ENCODE results near the gene SLC6A2. TPM values are rescaled to one million over a fixed set of nuclear protein-coding genes. Genes with fewer than 3 reads are reported as not detected.

SLC6A2 gene
- total RNA-seq, 1 experiment from 2014 or later = not detected

GRCh38 chr16:55701442-55702319 lies 45.9 kb downstream of the SLC6A2 start:
- Histone ChIP-seq H3K4me1 (ENCODE audit: low read length) (no peaks in the 10 kb centered on the region), H3K36me3 (ENCODE audit: insufficient read depth, low read length) (no peaks in the 10 kb centered on the region), H2AFZ (ENCODE audit: low read length) (no peak overlapping the region), H3K27me3 (ENCODE audit: low read length) (no peaks in the 10 kb centered on the region), H4K20me1 (ENCODE audit: insufficient read depth, low read depth, low read length) (no peaks in the 10 kb centered on the region), H3K27ac (ENCODE audit: low read length) (no peak overlapping the region), H3K9me2 (replicated peaks; ENCODE audit: insufficient read depth, low read length) (no peaks in the 10 kb centered on the region), H3K9ac (ENCODE audit: low read length) (no peak overlapping the region), H3K4me3 (ENCODE audit: low read length) (no peak overlapping the region), H3K4me2 (ENCODE audit: low read depth, low read length, poor library complexity, severe bottlenecking) (no peak overlapping the region), H3K79me2 (ENCODE audit: low read length) (no peaks in the 10 kb centered on the region), H3K9me3 (ENCODE audit: low read length) (no peaks in the 10 kb centered on the region)
- peak; percentile 90 for DNase-seq

- Histone ChIP-seq H3K36me3 (ENCODE audit: insufficient read depth, low read length) (no peaks in the 10 kb centered on the region), H3K79me2 (ENCODE audit: low read length) (no peaks in the 10 kb centered on the region), H3K27ac (ENCODE audit: low read length) (no peak overlapping the region), H2AFZ (ENCODE audit: low read length) (no peak overlapping the region), H4K20me1 (ENCODE audit: insufficient read depth, low read depth, low read length) (no peaks in the 10 kb centered on the region), H3K4me1 (ENCODE audit: low read length) (no peaks in the 10 kb centered on the region), H3K9me2 (replicated peaks; ENCODE audit: insufficient read depth, low read length) (no peaks in the 10 kb centered on the region), H3K9ac (ENCODE audit: low read length) (no peak overlapping the region), H3K4me2 (ENCODE audit: low read depth, low read length, poor library complexity, severe bottlenecking) (no peak overlapping the region), H3K4me3 (ENCODE audit: low read length) (no peak overlapping the region), H3K9me3 (ENCODE audit: low read length) (no peaks in the 10 kb centered on the region), H3K27me3 (ENCODE audit: low read length) (no peaks in the 10 kb centered on the region)
- DNase-seq = peak; percentile 79
Observed at GRCh38 chr16:55703003-55704001, 47.5 kb downstream of the SLC6A2 start.

DNA sequence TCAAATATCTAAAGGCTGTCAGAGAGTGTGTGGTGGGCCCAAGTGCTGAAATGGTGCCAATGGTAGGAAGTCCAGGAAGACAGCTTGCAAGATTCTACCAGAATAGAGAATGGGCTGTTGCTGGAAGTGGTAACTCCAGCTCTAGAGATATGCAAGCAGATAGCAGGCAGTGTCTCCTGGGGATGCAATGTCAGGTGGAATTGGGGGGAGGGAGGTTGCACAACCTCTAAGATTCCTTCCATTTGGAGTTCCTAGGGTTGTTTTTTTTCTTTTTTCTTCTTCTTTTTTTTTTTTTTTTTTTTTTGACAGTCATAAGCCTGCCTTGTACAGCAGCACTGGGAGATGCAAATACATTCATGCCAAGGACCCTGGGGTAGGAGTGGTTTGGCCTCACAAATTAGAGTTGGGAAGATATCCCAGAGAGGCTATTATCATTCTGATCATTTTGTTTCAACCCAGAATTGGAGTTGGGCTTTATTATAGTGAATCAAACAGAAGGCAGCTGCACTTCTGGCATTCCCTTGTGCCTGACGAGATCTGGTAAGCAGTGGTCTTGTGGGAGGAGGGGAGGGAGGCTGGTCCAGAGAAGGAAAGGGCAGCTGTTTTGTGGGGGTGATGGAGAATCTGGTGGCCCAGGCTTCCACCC lies 51.1 kb downstream of the SLC6A2 start:
- Histone ChIP-seq H3K4me3 (ENCODE audit: low read length) (no peak overlapping the region), H3K9me3 (ENCODE audit: low read length) (no peaks in the 10 kb centered on the region), H3K36me3 (ENCODE audit: insufficient read depth, low read length) (no peaks in the 10 kb centered on the region), H2AFZ (ENCODE audit: low read length) (no peak overlapping the region), H3K27me3 (ENCODE audit: low read length) (no peaks in the 10 kb centered on the region), H4K20me1 (ENCODE audit: insufficient read depth, low read depth, low read length) (no peaks in the 10 kb centered on the region), H3K4me2 (ENCODE audit: low read depth, low read length, poor library complexity, severe bottlenecking) (no peak overlapping the region), H3K79me2 (ENCODE audit: low read length) (no peaks in the 10 kb centered on the region), H3K9me2 (replicated peaks; ENCODE audit: insufficient read depth, low read length) (no peaks in the 10 kb centered on the region), H3K27ac (ENCODE audit: low read length) (no peak overlapping the region), H3K4me1 (ENCODE audit: low read length) (no peaks in the 10 kb centered on the region), H3K9ac (ENCODE audit: low read length) (no peak overlapping the region)
- no peak for DNase-seq

DNA sequence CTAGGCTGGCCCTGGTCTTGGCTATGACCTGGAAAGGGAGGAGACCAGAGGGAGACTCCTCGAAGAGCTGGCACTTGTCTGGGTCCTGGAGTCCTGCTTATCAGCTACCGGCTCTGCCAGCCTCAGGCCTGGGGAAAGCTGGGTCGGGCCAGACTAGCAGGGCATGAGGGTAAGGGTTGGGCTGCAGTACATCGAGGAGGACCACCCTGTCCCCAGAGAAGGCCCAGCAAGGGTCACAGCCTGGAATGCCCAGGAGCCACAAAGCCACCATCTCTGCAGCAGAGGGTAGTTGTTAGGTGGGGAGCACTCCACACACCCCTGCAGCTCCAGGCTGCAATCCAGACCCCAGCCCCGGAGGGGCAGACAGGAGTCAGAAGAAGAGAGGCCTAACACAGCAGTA lies 54.0 kb downstream of the SLC6A2 start:
- H3K9me3 ChIP-seq (ENCODE audit: low read length) = no peaks in the 10 kb centered on the region
- no peaks in the 10 kb centered on the region for H3K4me1 ChIP-seq (ENCODE audit: low read length)
- no peaks in the 10 kb centered on the region for H3K27me3 ChIP-seq (ENCODE audit: low read length)
- DNase-seq = no peak
- no peak overlapping the region for H3K27ac ChIP-seq (ENCODE audit: low read length)
- H3K79me2 ChIP-seq (ENCODE audit: low read length) = no peaks in the 10 kb centered on the region
- H3K4me2 ChIP-seq (ENCODE audit: low read depth, low read length, poor library complexity, severe bottlenecking) = no peak overlapping the region
- H3K4me3 ChIP-seq (ENCODE audit: low read length) = no peak overlapping the region
- H4K20me1 ChIP-seq (ENCODE audit: insufficient read depth, low read depth, low read length) = no peaks in the 10 kb centered on the region
- H3K9ac ChIP-seq (ENCODE audit: low read length) = no peak overlapping the region
- H3K36me3 ChIP-seq (ENCODE audit: insufficient read depth, low read length) = no peaks in the 10 kb centered on the region
- H3K9me2 ChIP-seq (replicated peaks; ENCODE audit: insufficient read depth, low read length) = no peaks in the 10 kb centered on the region
- H2AFZ ChIP-seq (ENCODE audit: low read length) = no peak overlapping the region

DNA sequence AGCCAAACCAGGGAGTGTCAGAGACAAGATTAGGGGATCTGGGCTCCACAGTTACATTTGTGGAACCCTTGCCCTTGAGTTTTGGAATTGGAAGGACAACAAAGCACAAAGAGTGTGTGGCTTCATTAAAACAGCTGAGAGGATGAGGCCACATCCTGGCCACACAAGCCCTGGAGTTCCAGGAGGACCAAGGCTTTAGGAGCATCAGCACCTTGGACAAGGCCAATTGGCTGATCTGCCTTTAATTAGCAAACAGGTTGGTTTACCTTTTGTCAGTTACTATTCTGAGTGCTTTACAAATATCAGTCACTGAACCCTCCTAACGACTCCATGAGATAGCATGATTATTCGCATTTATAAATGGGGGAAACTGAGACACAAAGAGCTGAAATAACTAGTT lies 54.7 kb downstream of the SLC6A2 start:
- Histone ChIP-seq H3K9ac (ENCODE audit: low read length) (no peak overlapping the region), H3K9me2 (replicated peaks; ENCODE audit: insufficient read depth, low read length) (no peaks in the 10 kb centered on the region), H3K27ac (ENCODE audit: low read length) (no peak overlapping the region), H3K4me3 (ENCODE audit: low read length) (no peak overlapping the region), H3K79me2 (ENCODE audit: low read length) (no peaks in the 10 kb centered on the region), H3K27me3 (ENCODE audit: low read length) (no peaks in the 10 kb centered on the region), H3K9me3 (ENCODE audit: low read length) (no peaks in the 10 kb centered on the region), H3K4me2 (ENCODE audit: low read depth, low read length, poor library complexity, severe bottlenecking) (no peak overlapping the region), H3K4me1 (ENCODE audit: low read length) (no peaks in the 10 kb centered on the region), H3K36me3 (ENCODE audit: insufficient read depth, low read length) (no peaks in the 10 kb centered on the region), H4K20me1 (ENCODE audit: insufficient read depth, low read depth, low read length) (no peaks in the 10 kb centered on the region), H2AFZ (ENCODE audit: low read length) (no peak overlapping the region)
- no peak for DNase-seq

DNA sequence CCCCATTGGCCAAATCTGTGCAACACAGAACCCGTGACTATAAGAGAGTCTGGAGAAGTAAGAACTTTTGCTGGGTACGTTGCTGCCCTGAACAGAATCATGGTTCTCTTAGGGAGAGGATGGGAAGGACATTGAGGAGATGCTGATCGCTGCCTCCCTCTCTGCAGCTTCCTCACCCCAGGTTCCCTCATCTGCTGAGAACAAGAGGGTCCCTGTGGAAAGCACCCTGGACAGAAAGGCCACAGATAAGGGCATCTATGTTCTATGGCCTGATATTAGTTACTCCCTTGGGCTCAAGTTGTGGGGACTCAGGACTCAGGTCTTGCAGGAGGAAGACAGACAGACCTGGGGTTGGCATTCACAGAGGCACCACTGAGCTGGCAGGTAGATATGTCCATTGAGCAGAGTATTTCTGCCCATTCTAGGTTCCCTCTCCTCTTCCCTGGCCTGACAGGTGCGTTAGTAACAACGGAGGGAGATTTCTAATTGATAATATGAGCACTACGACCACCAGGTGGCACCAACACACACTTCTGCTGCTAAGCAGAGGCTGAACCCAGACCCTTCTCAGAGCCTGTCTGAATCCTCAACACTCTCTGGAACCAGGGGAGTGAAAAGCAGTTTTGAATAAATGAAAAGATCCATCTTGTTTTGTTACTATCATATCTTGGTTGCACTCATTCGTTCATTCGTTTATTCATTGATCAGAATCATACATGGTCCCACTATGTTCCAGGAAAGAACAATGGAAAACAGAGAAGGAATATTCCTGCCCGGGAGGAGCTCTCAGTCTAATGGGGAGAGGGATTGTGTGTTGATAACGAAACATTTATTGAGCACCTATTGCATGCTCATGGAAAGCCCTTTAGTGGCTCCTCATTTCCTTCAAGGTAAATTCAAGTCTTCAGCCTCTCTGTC lies 56.4 kb downstream of the SLC6A2 start:
- Histone ChIP-seq H3K27me3 (ENCODE audit: low read length) (no peaks in the 10 kb centered on the region), H3K79me2 (ENCODE audit: low read length) (no peaks in the 10 kb centered on the region), H4K20me1 (ENCODE audit: insufficient read depth, low read depth, low read length) (no peaks in the 10 kb centered on the region), H3K4me3 (ENCODE audit: low read length) (no peak overlapping the region), H3K9ac (ENCODE audit: low read length) (no peak overlapping the region), H3K4me1 (ENCODE audit: low read length) (no peaks in the 10 kb centered on the region), H3K27ac (ENCODE audit: low read length) (no peak overlapping the region), H3K9me2 (replicated peaks; ENCODE audit: insufficient read depth, low read length) (no peaks in the 10 kb centered on the region), H3K4me2 (ENCODE audit: low read depth, low read length, poor library complexity, severe bottlenecking) (no peak overlapping the region), H2AFZ (ENCODE audit: low read length) (no peak overlapping the region), H3K36me3 (ENCODE audit: insufficient read depth, low read length) (no peaks in the 10 kb centered on the region), H3K9me3 (ENCODE audit: low read length) (no peaks in the 10 kb centered on the region)
- peak; percentile 86 for DNase-seq

DNA sequence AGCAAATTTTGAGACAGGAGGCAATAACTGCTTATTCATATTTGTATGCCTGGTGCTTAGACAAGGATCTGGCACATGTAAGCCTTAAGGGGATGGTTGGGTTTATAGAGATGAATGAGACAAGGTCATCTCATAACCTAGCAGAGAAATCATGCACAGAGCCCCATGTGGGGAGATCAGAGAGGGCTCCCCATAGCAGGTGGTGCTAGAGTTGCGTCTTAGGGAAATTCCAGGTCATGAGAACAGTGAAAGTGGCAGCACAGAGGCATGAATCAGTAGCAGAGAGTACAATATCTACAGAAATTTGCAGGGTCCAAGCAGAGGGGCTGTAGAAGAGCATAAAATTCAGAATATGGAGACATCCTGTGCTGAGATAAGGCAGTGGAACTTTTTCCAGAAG lies 57.3 kb downstream of the SLC6A2 start:
- no peaks in the 10 kb centered on the region for H3K36me3 ChIP-seq (ENCODE audit: insufficient read depth, low read length)
- H3K27me3 ChIP-seq (ENCODE audit: low read length) = no peaks in the 10 kb centered on the region
- no peak for DNase-seq

More for the DNA sequence above, 57.3 kb downstream of the SLC6A2 start:
- no peaks in the 10 kb centered on the region for H3K9me2 ChIP-seq (replicated peaks; ENCODE audit: insufficient read depth, low read length)
- no peak overlapping the region for H2AFZ ChIP-seq (ENCODE audit: low read length)
- no peak overlapping the region for H3K9ac ChIP-seq (ENCODE audit: low read length)
- H3K4me3 ChIP-seq (ENCODE audit: low read length) = no peak overlapping the region
- no peaks in the 10 kb centered on the region for H4K20me1 ChIP-seq (ENCODE audit: insufficient read depth, low read depth, low read length)
- no peaks in the 10 kb centered on the region for H3K9me3 ChIP-seq (ENCODE audit: low read length)
- no peaks in the 10 kb centered on the region for H3K4me1 ChIP-seq (ENCODE audit: low read length)
- no peaks in the 10 kb centered on the region for H3K79me2 ChIP-seq (ENCODE audit: low read length)
- H3K27ac ChIP-seq (ENCODE audit: low read length) = no peak overlapping the region
- no peak overlapping the region for H3K4me2 ChIP-seq (ENCODE audit: low read depth, low read length, poor library complexity, severe bottlenecking)
